Colonic mucosa (tissue), 4 donors: ENCODE data around the gene ACOXL. TPM values are rescaled to one million over a fixed set of nuclear protein-coding genes. Genes with fewer than 3 reads are reported as not detected.

ENCODE experiments used
- DNase-seq: peaks from one replicate; pipeline ENCODE4 v3.0.0-alpha.2; 2020
- H3K27ac ChIP-seq: fragments of 200-600 bp; one replicate; pipeline ENCODE4 v1.8.0; 2021
- H3K27me3 ChIP-seq: fragments of 200-600 bp; one replicate; pipeline ENCODE4 v1.8.0; 2021
- H3K36me3 ChIP-seq: fragments of 200-600 bp; one replicate; pipeline ENCODE4 v1.8.0; 2021
- H3K4me1 ChIP-seq: fragments of 200-600 bp; one replicate; pipeline ENCODE4 v1.8.0; 2021; ENCODE audit warnings: mild to moderate bottlenecking
- H3K4me3 ChIP-seq: fragments of 200-600 bp; one replicate; pipeline ENCODE4 v1.8.0; 2021
- H3K9ac ChIP-seq, 2 donors: one replicate each; pipeline ENCODE4 v1.7.0; 2013; ENCODE audit warnings: control low read depth in 2 of 2, low read depth in 2 of 2, low read length in 2 of 2
- H3K9me3 ChIP-seq: fragments of 200-600 bp; one replicate; pipeline ENCODE4 v1.8.0; 2021
- intact Hi-C: fragments of 100-400 bp; cut with DNase I; formaldehyde crosslinking; loops from one replicate; pipeline ENCODE4 v1.14.1; 2022
- total RNA-seq, 2 donors: library from RNA; stranded (reverse); fragmentation: NEBNext Ultra II Directional in 1 of 2; extraction: Animal tissue kit (Norgen Biotek cat#: 25700) in 1 of 2; gene quantifications; one replicate each; pipeline ENCODE4 v1.2.1, GENCODE V29; 2021
- TF ChIP-seq, protein P1 (sequence below): fragments of 200-600 bp; IDR thresholded peaks from one replicate; pipeline ENCODE4 v1.8.0; 2022; ENCODE audit warnings: antibody characterized with exemption, mild to moderate bottlenecking
- donor health status: healthy.
- donor health status: DM: no; HTN: no; CAD: no.
- donor health status: DM: no; HTN: no; CAD: no.

The ACOXL gene
- total RNA-seq, 2 donors from 2014 or later: 0.32 to 0.82 TPM

DNA sequence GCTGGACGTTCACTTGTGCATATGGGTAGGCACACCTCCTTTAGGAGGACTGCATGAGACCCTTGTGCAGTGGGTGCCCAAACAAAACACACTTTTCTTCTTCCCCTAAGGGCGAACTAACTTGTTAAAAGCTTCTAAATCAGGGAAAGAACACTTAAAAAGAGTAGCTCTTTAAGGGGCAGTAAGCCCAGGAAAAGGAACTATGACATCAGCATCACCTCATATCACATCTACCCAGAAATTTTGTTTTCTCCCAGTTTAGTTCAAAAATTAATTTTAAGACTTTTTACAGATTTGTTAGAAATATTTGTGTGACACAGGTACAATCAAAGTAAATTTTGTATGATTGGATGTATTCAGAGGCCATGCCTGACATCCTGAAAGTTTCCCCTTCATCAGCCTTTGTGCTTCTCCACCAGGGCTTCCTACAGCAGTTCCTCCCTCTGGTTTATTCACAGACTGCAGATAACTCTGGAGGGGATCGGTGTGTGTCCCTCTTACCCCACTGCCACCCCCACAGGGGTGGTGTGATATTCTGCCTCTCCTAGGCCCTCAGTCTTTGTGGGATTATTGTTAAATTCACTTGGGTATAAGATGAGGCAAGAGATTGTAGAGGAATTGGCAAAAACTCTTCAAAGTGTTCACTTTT is 416.0 kb downstream of the ACOXL start:
- no peaks in the 10 kb centered on the region for H3K9me3 ChIP-seq
- H3K27me3 ChIP-seq: no peaks in the 10 kb centered on the region
- DNase-seq: no peak
- H3K36me3 ChIP-seq: no peaks in the 10 kb centered on the region
- H3K27ac ChIP-seq: no peak overlapping the region
- intact Hi-C loops: no loop called here
- TF ChIP-seq, protein P1, sequence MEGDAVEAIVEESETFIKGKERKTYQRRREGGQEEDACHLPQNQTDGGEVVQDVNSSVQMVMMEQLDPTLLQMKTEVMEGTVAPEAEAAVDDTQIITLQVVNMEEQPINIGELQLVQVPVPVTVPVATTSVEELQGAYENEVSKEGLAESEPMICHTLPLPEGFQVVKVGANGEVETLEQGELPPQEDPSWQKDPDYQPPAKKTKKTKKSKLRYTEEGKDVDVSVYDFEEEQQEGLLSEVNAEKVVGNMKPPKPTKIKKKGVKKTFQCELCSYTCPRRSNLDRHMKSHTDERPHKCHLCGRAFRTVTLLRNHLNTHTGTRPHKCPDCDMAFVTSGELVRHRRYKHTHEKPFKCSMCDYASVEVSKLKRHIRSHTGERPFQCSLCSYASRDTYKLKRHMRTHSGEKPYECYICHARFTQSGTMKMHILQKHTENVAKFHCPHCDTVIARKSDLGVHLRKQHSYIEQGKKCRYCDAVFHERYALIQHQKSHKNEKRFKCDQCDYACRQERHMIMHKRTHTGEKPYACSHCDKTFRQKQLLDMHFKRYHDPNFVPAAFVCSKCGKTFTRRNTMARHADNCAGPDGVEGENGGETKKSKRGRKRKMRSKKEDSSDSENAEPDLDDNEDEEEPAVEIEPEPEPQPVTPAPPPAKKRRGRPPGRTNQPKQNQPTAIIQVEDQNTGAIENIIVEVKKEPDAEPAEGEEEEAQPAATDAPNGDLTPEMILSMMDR: no peak
- H3K4me1 ChIP-seq: no peaks in the 10 kb centered on the region
- no peak overlapping the region for H3K4me3 ChIP-seq
- H3K9ac ChIP-seq: no peak overlapping the region

DNA sequence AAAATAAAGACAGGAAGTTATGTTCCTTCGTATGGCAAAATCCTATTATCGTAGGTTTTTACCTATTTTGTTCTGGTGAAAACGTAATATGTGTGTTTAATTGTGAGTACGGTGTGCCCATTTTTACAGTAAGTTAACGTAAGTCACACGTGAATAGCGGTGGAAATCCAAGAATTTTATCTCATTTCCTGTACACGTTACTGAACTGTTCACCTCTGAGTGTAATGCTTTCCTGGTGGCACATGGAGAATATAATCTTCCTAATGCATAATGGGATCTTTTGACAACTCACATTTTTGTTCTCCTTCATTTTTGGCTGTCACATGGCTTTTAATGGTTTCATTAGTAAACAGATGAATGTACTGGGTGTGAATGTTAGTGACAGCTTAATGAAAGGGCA is 416.6 kb downstream of the ACOXL start:
- TF ChIP-seq, protein P1: no peak
- Histone ChIP-seq H3K27ac (no peak overlapping the region), H3K9me3 (no peaks in the 10 kb centered on the region), H3K36me3 (no peaks in the 10 kb centered on the region), H3K27me3 (no peaks in the 10 kb centered on the region), H3K9ac (no peak overlapping the region), H3K4me1 (no peaks in the 10 kb centered on the region), H3K4me3 (no peak overlapping the region)
- intact Hi-C loops: no loop called here
- no peak for DNase-seq

DNA sequence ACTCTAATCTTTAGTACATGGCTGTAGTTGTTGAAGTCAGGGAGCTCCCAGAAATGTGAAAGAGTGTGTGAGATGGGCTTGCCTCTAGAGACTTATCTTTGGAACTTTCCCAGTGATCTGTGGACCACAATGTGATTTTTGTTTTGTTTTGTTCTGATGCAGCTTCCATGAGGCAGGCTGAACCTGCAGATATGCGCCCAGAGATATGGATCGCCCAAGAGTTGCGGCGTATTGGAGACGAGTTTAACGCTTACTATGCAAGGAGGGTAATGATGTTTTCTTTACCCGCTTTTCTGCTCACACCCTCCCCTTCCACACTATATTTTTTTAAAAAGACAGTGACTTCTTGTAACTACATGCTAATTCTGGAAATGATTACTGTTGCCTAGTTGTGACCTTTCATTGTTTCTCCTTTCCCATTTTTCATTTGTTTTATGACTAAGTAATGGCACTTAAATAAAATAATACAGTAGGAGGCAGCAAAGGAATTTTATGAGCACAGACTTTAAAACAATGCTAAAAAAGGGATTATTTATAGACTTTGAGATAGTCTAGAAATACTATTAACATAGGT is 417.6 kb downstream of the ACOXL start:
- intact Hi-C loops: no loop called here
- Histone ChIP-seq H3K27me3 (no peaks in the 10 kb centered on the region), H3K9ac (no peak overlapping the region)

DNA sequence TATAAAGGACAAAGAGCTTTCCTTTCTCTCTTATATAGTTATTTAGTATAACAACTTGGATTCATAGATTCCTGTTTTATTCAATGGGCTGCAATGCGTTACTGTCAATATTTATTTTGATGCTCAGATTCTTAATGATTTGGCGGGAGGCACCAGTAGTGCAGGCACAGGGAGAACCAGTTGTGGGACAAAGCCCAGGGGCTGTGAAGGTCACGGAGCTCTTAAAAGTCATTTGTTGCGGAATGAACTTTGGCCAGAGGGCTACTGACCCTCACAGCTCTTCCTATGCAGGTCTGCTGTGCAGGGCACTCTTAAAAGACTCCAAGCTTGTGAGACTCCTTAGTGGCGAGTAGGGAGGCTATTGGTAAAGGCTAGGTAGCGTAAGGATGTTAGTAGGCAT is 422.4 kb downstream of the ACOXL start:
- no peak for DNase-seq
- TF ChIP-seq, protein P1: no peak
- Histone ChIP-seq H3K27me3 (no peaks in the 10 kb centered on the region), H3K9ac (no peak overlapping the region), H3K27ac (no peak overlapping the region), H3K4me3 (no peak overlapping the region), H3K4me1 (no peaks in the 10 kb centered on the region), H3K9me3 (no peaks in the 10 kb centered on the region), H3K36me3 (no peaks in the 10 kb centered on the region)
- intact Hi-C loops: no loop called here

More for the DNA sequence above, 417.6 kb downstream of the ACOXL start:
- Histone ChIP-seq H3K36me3 (no peaks in the 10 kb centered on the region), H3K9me3 (no peaks in the 10 kb centered on the region), H3K4me1 (no peaks in the 10 kb centered on the region), H3K4me3 (no peak overlapping the region), H3K27ac (no peak overlapping the region)
- TF ChIP-seq, protein P1: no peak
- DNase-seq: no peak

DNA sequence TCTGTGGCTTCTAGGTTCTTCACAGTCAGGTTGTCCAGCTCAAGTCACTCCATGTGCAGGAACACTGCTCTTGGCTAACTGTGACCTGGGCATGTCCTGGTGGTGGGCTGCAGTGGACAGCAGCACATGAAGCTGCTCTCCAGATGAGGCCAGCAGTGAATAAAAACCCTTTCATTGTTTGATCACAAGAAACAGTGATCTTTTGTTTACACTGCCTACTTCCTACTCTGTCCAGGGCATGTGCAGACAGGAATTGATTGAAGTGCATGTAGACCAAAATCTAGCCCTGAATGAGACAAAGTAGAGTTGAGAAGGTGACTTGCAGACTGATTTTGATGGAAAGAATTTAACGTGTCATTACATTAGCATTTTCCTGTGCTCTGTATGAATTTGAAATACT is 423.2 kb downstream of the ACOXL start:
- DNase-seq: no peak
- Histone ChIP-seq H3K9ac (no peak overlapping the region), H3K36me3 (no peaks in the 10 kb centered on the region), H3K27me3 (no peaks in the 10 kb centered on the region), H3K27ac (no peak overlapping the region), H3K9me3 (no peaks in the 10 kb centered on the region), H3K4me3 (no peak overlapping the region), H3K4me1 (no peaks in the 10 kb centered on the region)
- TF ChIP-seq, protein P1: no peak
- intact Hi-C loops: no loop called here
